Stimulated activated CD8-positive, alpha-beta memory T cell treated with anti-CD3 and anti-CD28 coated beads, Interleukin-7, amount 100 ng/mL, for 24 hours (primary cell): ENCODE results near the gene ERICH6.

Experiments
- DNase-seq: peaks from one replicate; pipeline ENCODE4 v3.0.0-alpha.2; 2020; ENCODE audit warnings: low read depth

Gene ERICH6

GRCh38 chr3:150736903-150737832 lies 33.4 kb upstream of the ERICH6 start:
- DNase-seq, result no peak

- DNase-seq, result no peak
These were observed 32.6 kb upstream of the ERICH6 start for GRCh38 chr3:150736316-150736719.

GRCh38 chr3:150734795-150735119 lies 31.0 kb upstream of the ERICH6 start:
- DNase-seq, result no peak

- DNase-seq, result no peak
These were observed 30.4 kb upstream of the ERICH6 start for GRCh38 chr3:150733936-150734794.

- DNase-seq, result no peak
These were observed 29.7 kb upstream of the ERICH6 start for GRCh38 chr3:150733373-150733935.

- DNase-seq, result no peak
These were observed 26.1 kb upstream of the ERICH6 start for GRCh38 chr3:150729682-150730360.

- no peak for DNase-seq
These were observed 24.2 kb upstream of the ERICH6 start for GRCh38 chr3:150727653-150728502.

GRCh38 chr3:150725548-150725947 lies 21.8 kb upstream of the ERICH6 start:
- DNase-seq, result no peak

- no peak for DNase-seq
These were observed 20.2 kb upstream of the ERICH6 start for GRCh38 chr3:150723946-150724345.

GRCh38 chr3:150722267-150722666 lies 18.5 kb upstream of the ERICH6 start:
- DNase-seq, result no peak

- no peak for DNase-seq
These were observed 17.8 kb upstream of the ERICH6 start for GRCh38 chr3:150721285-150722130.

- DNase-seq, result no peak
These were observed 16.7 kb upstream of the ERICH6 start for GRCh38 chr3:150720444-150720843.

- no peak for DNase-seq
These were observed 6.4 kb upstream of the ERICH6 start for GRCh38 chr3:150710097-150710496.

GRCh38 chr3:150703299-150703755 lies 393 bp downstream of the ERICH6 start:
- DNase-seq, result no peak

GRCh38 chr3:150699068-150699639 lies 4.6 kb downstream of the ERICH6 start:
- no peak for DNase-seq

- no peak for DNase-seq
These were observed 6.1 kb downstream of the ERICH6 start for GRCh38 chr3:150697646-150698045.

GRCh38 chr3:150691414-150692040 lies 12.2 kb downstream of the ERICH6 start:
- DNase-seq, result no peak

GRCh38 chr3:150687613-150688012 lies 16.1 kb downstream of the ERICH6 start:
- DNase-seq, result no peak

GRCh38 chr3:150682824-150683223 lies 20.9 kb downstream of the ERICH6 start:
- DNase-seq, result no peak
